H1 (cell line): ENCODE measurements around the gene GAMT. TPM values are rescaled to one million over a fixed set of nuclear protein-coding genes. Genes with fewer than 3 reads are reported as not detected.

Source experiments
- CHD1 ChIP-seq: IDR thresholded peaks from 2 replicates; pipeline ENCODE4 v1.6.1; 2012; ENCODE audit warnings: low read depth, low read length, improper control_type of control experiment
- CHD7 ChIP-seq: fragments of 300-600 bp; sonication (generic); IDR thresholded peaks from 2 replicates; pipeline ENCODE4 v1.7.1; 2012; ENCODE audit warnings: low read length, moderate library complexity, mild to moderate bottlenecking, inconsistent platforms; ENCODE audit not compliant: insufficient replicate concordance
- EP300 ChIP-seq, 2 experiments: IDR thresholded peaks; 1 replicate in 1 of 2; 2 replicates in 1 of 2; pipeline ENCODE4 v1.6.1; 2011 to 2012; ENCODE audit warnings: low read depth in 2 of 2, low read length in 2 of 2, mild to moderate bottlenecking in 2 of 2, borderline replicate concordance in 1 of 2, inconsistent platforms in 1 of 2, moderate library complexity in 1 of 2
- HDAC2 ChIP-seq, 2 experiments: fragments of 300-600 bp in 1 of 2; sonication (generic) in 1 of 2; IDR thresholded peaks; 2 replicates each; pipeline ENCODE4 v1.6.1; 2011 to 2012; ENCODE audit warnings: low read depth in 2 of 2, low read length in 2 of 2, mild to moderate bottlenecking in 2 of 2, moderate library complexity in 2 of 2, borderline replicate concordance in 1 of 2, inconsistent platforms in 1 of 2
- NRF1 ChIP-seq: IDR thresholded peaks from 2 replicates; pipeline ENCODE4 v1.6.1; 2011; ENCODE audit warnings: mild to moderate bottlenecking, low read depth, low read length, improper control_type of control experiment
- POLR2AphosphoS5 ChIP-seq: IDR thresholded peaks from 2 replicates; pipeline ENCODE4 v1.6.1; 2011; ENCODE audit warnings: low read depth, low read length
- SP2 ChIP-seq: IDR thresholded peaks from 2 replicates; pipeline ENCODE4 v1.6.1; 2012; ENCODE audit warnings: mild to moderate bottlenecking, low read length, inconsistent platforms
- SRF ChIP-seq: IDR thresholded peaks from 2 replicates; pipeline ENCODE4 v1.6.1; 2011; ENCODE audit warnings: mild to moderate bottlenecking, low read depth, low read length, moderate library complexity
- USF2 ChIP-seq: IDR thresholded peaks from 2 replicates; pipeline ENCODE4 v1.6.1; 2011; ENCODE audit warnings: low read length, improper control_type of control experiment
- polyA plus RNA-seq, 7 experiments: library from polyadenylated mRNA; depleted of rRNA in 3 of 7; stranded (reverse) in 5 of 7; unstranded in 2 of 7; fragments of >200 nt in 5 of 7; fragments of 200-250 nt in 2 of 7; gene quantifications; 1 replicate in 5 of 7; 2 replicates in 1 of 7; 4 replicates in 1 of 7; pipeline versions ENCODE4 v1.2.1 to v1.2.3, GENCODE V29; 2011 to 2013; ENCODE audit warnings: missing spikeins in 2 of 7, mixed read lengths in 2 of 7
- total RNA-seq: library from RNA; stranded (reverse); fragmentation: NEBNext Ultra II Directional; extraction: Animal tissue kit (Norgen Biotek cat#: 25700); gene quantifications from 2 replicates; pipeline ENCODE4 v1.2.1, GENCODE V29; 2021

GAMT gene
- total and polyA plus RNA-seq, 2 of the 8 experiments (the other 6 are each of a cell fraction or from before 2014, with no cell fraction given), result 17.2 to 35.6 TPM

GRCh38 chr19:1445185-1445931, 44.0 kb upstream of the GAMT start (continued):
- no peak for TF ChIP-seq NRF1
- no peak for TF ChIP-seq SRF
- TF ChIP-seq USF2, result no peak
- TF ChIP-seq CHD1, result no peak
- TF ChIP-seq CHD7, result no peak
- TF ChIP-seq SP2, result no peak
- no peak for TF ChIP-seq EP300 (IDR thresholded peaks at IDR 0.05; ENCODE audit: borderline replicate concordance in 1 of 2, low read depth in 2 of 2, low read length in 2 of 2)
- TF ChIP-seq HDAC2 (IDR thresholded peaks at IDR 0.05; ENCODE audit: borderline replicate concordance in 1 of 2, low read depth in 2 of 2, low read length in 2 of 2), result peak; percentile 65 to 79; a peak in 2 of 4 replicates
- no peak for TF ChIP-seq POLR2AphosphoS5
